DOHH2 (cell line): ENCODE results near the gene RASAL1.
A peak's percentile ranks its signal among the peaks of the same experiment; 100 is the strongest.
"Not testable (repeated sequence)": the region's sequence is repeated elsewhere in the genome, so short reads cannot be mapped to it uniquely, and the experiment has no call there.

Experiments
- H3F3A ChIP-seq: fragments of 200-600 bp; sonication (generic), shearing (Covaris generic); 2 replicates; pipeline ENCODE4 v1.6.0; 2016; ENCODE audit warnings: antibody characterized with exemption, mild to moderate bottlenecking; ENCODE audit not compliant: control insufficient read depth, insufficient read depth
- H3K27ac ChIP-seq: fragments of 200-600 bp; sonication (generic); 2 replicates; pipeline ENCODE4 v1.5.1; 2014; ENCODE audit warnings: low read depth, mild to moderate bottlenecking, low read length, moderate library complexity
- H3K27me3 ChIP-seq: fragments of 200-600 bp; sonication (generic); 2 replicates; pipeline ENCODE4 v1.6.1; 2014; ENCODE audit warnings: mild to moderate bottlenecking, low read length, mixed read lengths; ENCODE audit not compliant: control insufficient read depth
- H3K36me3 ChIP-seq: fragments of 200-600 bp; sonication (generic); 2 replicates; pipeline ENCODE4 v1.6.1; 2014; ENCODE audit warnings: mild to moderate bottlenecking, low read length, moderate library complexity, mixed read lengths; ENCODE audit not compliant: control insufficient read depth
- H3K4me1 ChIP-seq: fragments of 200-600 bp; sonication (generic); 2 replicates; pipeline ENCODE4 v1.6.1; 2014; ENCODE audit warnings: mild to moderate bottlenecking, low read length, mixed read lengths; ENCODE audit not compliant: control insufficient read depth
- H3K4me2 ChIP-seq: fragments of 200-600 bp; sonication (generic); 2 replicates; pipeline ENCODE4 v1.6.0; 2014; ENCODE audit warnings: mild to moderate bottlenecking, low read length, moderate library complexity
- H3K4me3 ChIP-seq: fragments of 200-600 bp; sonication (generic); 2 replicates; pipeline ENCODE4 v1.5.1; 2014; ENCODE audit warnings: mild to moderate bottlenecking, low read length, mixed read lengths
- H3K79me2 ChIP-seq: fragments of 200-600 bp; sonication (generic); 2 replicates; pipeline ENCODE4 v1.6.1; 2014; ENCODE audit warnings: mild to moderate bottlenecking, low read length, mixed read lengths; ENCODE audit not compliant: control insufficient read depth
- H3K9me2 ChIP-seq: fragments of 200-600 bp; sonication (generic); replicated peaks from 2 replicates; pipeline ENCODE4 v1.6.1; 2014; ENCODE audit warnings: mild to moderate bottlenecking, low read length, mixed read lengths; ENCODE audit not compliant: control insufficient read depth
- H3K9me3 ChIP-seq: fragments of 200-600 bp; sonication (generic); 2 replicates; pipeline ENCODE4 v1.6.1; 2014; ENCODE audit warnings: antibody characterized with exemption, low read length, mixed read lengths; ENCODE audit not compliant: control insufficient read depth, insufficient read depth
- H4K20me1 ChIP-seq: fragments of 200-600 bp; sonication (generic); 2 replicates; pipeline ENCODE4 v1.6.0; 2014; ENCODE audit warnings: low read depth, mild to moderate bottlenecking, antibody characterized with exemption, low read length, moderate library complexity; ENCODE audit not compliant: control insufficient read depth, insufficient read depth
- EZH2phosphoT487 ChIP-seq: fragments of 200-600 bp; sonication (generic); IDR thresholded peaks from 2 replicates; pipeline ENCODE4 v1.6.1; 2017; ENCODE audit warnings: borderline replicate concordance, mild to moderate bottlenecking, antibody characterized with exemption, low read length, moderate library complexity, mixed read lengths
- TF ChIP-seq, protein P1 (sequence below): fragments of 200-600 bp; sonication (generic); IDR thresholded peaks from one replicate; pipeline ENCODE4 v1.5.1; 2014; ENCODE audit warnings: antibody characterized with exemption, mild to moderate bottlenecking, low read depth, low read length; ENCODE audit not compliant: poor library complexity, severe bottlenecking

RASAL1 gene

GRCh38 chr12:113120670-113121370, 14.7 kb downstream of the RASAL1 start:
- Histone ChIP-seq H3K36me3 (peaks cover 31% of the 10 kb centered on the region), H3K79me2 (no peaks in the 10 kb centered on the region), H3K4me2 (peak overlapping the region; percentile 65), H3F3A (no peaks in the 10 kb centered on the region), H3K9me2 (no peaks in the 10 kb centered on the region), H3K27me3 (no peaks in the 10 kb centered on the region), H4K20me1 (no peaks in the 10 kb centered on the region), H3K4me1 (peaks cover 31% of the 10 kb centered on the region), H3K9me3 (no peaks in the 10 kb centered on the region), H3K4me3 (peak overlapping the region; percentile 23), H3K27ac (peak overlapping the region; percentile 18; the same call in 1 of the 2 replicates)
- no peak for TF ChIP-seq EZH2phosphoT487
- TF ChIP-seq, protein P1, sequence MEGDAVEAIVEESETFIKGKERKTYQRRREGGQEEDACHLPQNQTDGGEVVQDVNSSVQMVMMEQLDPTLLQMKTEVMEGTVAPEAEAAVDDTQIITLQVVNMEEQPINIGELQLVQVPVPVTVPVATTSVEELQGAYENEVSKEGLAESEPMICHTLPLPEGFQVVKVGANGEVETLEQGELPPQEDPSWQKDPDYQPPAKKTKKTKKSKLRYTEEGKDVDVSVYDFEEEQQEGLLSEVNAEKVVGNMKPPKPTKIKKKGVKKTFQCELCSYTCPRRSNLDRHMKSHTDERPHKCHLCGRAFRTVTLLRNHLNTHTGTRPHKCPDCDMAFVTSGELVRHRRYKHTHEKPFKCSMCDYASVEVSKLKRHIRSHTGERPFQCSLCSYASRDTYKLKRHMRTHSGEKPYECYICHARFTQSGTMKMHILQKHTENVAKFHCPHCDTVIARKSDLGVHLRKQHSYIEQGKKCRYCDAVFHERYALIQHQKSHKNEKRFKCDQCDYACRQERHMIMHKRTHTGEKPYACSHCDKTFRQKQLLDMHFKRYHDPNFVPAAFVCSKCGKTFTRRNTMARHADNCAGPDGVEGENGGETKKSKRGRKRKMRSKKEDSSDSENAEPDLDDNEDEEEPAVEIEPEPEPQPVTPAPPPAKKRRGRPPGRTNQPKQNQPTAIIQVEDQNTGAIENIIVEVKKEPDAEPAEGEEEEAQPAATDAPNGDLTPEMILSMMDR = no peak

- Histone ChIP-seq H3K4me1 (peaks cover 31% of the 10 kb centered on the region), H3K9me3 (no peaks in the 10 kb centered on the region)
Measured at GRCh38 chr12:113119980-113120669, 15.4 kb downstream of the RASAL1 start.

DNA sequence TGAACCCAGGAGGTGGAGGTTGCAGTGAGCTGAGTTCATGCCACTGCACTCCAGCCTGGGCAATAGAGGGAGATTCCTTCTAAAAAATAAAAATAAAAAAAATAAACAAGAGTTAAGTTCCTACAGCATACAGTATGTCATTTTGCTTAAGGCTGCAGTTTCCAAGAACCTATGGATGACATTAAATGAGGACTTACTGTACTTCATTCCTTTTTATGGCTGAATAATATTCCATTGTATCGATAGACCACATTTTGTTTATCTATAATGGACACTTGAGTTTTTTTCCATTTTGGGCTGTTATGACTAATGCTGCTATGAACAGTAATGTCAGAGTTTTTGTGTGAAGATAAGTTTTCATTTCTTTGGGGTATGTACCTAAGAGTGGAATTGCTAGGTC, 17.4 kb downstream of the RASAL1 start:
- Histone ChIP-seq H3K79me2 (no peaks in the 10 kb centered on the region), H3F3A (no peaks in the 10 kb centered on the region), H3K4me1 (peaks cover 31% of the 10 kb centered on the region), H3K9me2 (no peaks in the 10 kb centered on the region), H3K9me3 (no peaks in the 10 kb centered on the region), H3K27me3 (no peaks in the 10 kb centered on the region), H4K20me1 (no peaks in the 10 kb centered on the region), H3K4me2 (no peak overlapping the region), H3K36me3 (peaks cover 7% of the 10 kb centered on the region), H3K27ac (no peak overlapping the region), H3K4me3 (no peak overlapping the region)
- TF ChIP-seq, protein P1 = no peak
- TF ChIP-seq EZH2phosphoT487 = no peak

More at GRCh38 chr12:113119980-113120669, 15.4 kb downstream of the RASAL1 start:
- Histone ChIP-seq H3K79me2 (no peaks in the 10 kb centered on the region), H3K27ac (0 out of 2 replicates have a peak overlapping the region, but pooled peaks have one; percentile 18), H3K4me3 (no peak overlapping the region), H3K4me2 (peak overlapping the region; percentile 65; the same call in 1 of the 2 replicates), H3K36me3 (peaks cover 25% of the 10 kb centered on the region), H4K20me1 (no peaks in the 10 kb centered on the region), H3K9me2 (no peaks in the 10 kb centered on the region), H3K27me3 (no peaks in the 10 kb centered on the region), H3F3A (no peaks in the 10 kb centered on the region)
- TF ChIP-seq EZH2phosphoT487 = no peak

DNA sequence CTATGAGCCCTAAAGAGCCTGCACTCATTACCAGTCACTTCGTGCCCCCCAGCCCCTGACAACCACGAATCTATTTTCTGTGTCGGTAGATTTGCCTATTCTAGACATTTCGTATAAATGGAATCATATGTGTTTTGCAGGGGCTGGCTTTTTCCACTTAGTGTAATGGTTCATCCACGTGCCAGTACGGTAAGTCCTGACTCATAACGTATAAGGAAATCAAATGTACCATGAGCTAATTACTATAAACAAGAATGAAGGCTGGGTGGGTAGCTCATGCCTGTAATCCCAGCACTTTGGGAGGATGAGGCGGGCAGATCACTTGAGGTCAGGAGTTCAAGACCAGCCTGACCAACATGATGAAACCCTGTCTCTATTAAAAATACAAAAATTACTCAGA, 17.9 kb downstream of the RASAL1 start:
- not testable (repeated sequence) for H4K20me1 ChIP-seq, H3K4me3 ChIP-seq, H3K4me2 ChIP-seq, H3K27me3 ChIP-seq, H3F3A ChIP-seq, H3K9me3 ChIP-seq, H3K27ac ChIP-seq, H3K9me2 ChIP-seq, H3K36me3 ChIP-seq, H3K79me2 ChIP-seq
- H3K4me1 ChIP-seq = peaks cover 28% of the 10 kb centered on the region
